ENCODE measurements around the gene MYLK2.

DNA sequence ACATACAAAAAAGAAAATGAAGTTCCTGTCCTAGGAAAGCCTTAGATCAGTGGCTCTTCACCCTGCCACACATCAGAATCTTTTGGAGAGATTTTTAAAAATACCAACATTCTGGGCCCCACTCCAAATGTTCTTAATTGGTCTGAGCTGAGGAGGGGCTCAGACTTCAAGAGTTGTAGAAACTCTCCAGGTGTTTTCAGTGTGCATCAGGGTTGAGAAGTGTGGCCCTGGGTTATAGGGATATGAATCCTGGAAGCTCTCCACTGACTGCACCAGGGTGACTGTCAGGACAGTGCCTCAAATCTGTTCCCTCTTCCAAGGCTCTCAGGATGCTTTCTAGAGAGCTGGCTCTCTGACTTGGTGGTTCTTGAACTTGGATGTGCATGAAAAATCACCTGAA lies 5.5 kb upstream of the MYLK2 start:
- TF ChIP-seq, protein P1, sequence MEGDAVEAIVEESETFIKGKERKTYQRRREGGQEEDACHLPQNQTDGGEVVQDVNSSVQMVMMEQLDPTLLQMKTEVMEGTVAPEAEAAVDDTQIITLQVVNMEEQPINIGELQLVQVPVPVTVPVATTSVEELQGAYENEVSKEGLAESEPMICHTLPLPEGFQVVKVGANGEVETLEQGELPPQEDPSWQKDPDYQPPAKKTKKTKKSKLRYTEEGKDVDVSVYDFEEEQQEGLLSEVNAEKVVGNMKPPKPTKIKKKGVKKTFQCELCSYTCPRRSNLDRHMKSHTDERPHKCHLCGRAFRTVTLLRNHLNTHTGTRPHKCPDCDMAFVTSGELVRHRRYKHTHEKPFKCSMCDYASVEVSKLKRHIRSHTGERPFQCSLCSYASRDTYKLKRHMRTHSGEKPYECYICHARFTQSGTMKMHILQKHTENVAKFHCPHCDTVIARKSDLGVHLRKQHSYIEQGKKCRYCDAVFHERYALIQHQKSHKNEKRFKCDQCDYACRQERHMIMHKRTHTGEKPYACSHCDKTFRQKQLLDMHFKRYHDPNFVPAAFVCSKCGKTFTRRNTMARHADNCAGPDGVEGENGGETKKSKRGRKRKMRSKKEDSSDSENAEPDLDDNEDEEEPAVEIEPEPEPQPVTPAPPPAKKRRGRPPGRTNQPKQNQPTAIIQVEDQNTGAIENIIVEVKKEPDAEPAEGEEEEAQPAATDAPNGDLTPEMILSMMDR (IDR thresholded peaks at IDR 0.05) = no peak
- no peak for TF ChIP-seq POLR2A (IDR thresholded peaks at IDR 0.05)

All from adrenal gland (tissue), 5 donors.